Spleen (tissue), 7 donors: ENCODE results near the gene RAB43.

Source experiments
- CTCF ChIP-seq, 11 experiments: fragments of 200-600 bp in 7 of 11; fragments of 450-650 bp in 4 of 11; sonication (generic) in 4 of 11; IDR thresholded peaks in 8 of 11; conservative IDR thresholded peaks in 3 of 11; 1 replicate in 7 of 11; 2 replicates in 4 of 11; pipeline versions ENCODE4 v1.4.0 to v1.8.0; 2016 to 2021; ENCODE audit warnings: antibody characterized with exemption in 11 of 11, inconsistent platforms in 4 of 11, mild to moderate bottlenecking in 1 of 11
- POLR2A ChIP-seq, 3 donors: fragments of 450-650 bp; IDR thresholded peaks; one replicate each; pipeline ENCODE4 v1.5.1; 2017; ENCODE audit warnings: antibody characterized with exemption in 3 of 3, mild to moderate bottlenecking in 1 of 3
- POLR2AphosphoS5 ChIP-seq, 3 donors: sonication (generic); formaldehyde crosslinking; IDR thresholded peaks; one replicate each; pipeline ENCODE4 v1.5.1; 2017; ENCODE audit warnings: antibody characterized with exemption in 3 of 3
- donor health status: DM: no; HTN: no; CAD: no; lungs with moderate emphysema.
- donor health status: DM: no; HTN: no; CAD: no.
- donor health status: DM: no; HTN: no; CAD: no.

- TF ChIP-seq CTCF (IDR thresholded peaks at IDR 0.05 in 8 of 11, conservative IDR thresholded peaks at IDR 0.05 in 3 of 11) = no peak
- TF ChIP-seq POLR2A (IDR thresholded peaks at IDR 0.05) = no peak
- TF ChIP-seq POLR2AphosphoS5 (IDR thresholded peaks at IDR 0.05) = peak in 1 of 3 donors; percentile 23
These were observed 2.1 kb downstream of the RAB43 start for GRCh38 chr3:129119365-129120100.
